A673 (cell line): Measurements from ENCODE around the gene TAF7L. TPM values are rescaled to one million over a fixed set of nuclear protein-coding genes. Genes with fewer than 3 reads are reported as not detected.

Source experiments
- BruUV-seq: library from RNA; stranded (reverse); fragments of 400-500 nt; replicated peaks from 2 replicates; lab custom pipeline; 2021; lab: Mats Ljungman, UMichigan
- CTCF ChIA-PET: fragments of 300-600 bp; sonication (Branson Sonifier 250); formaldehyde crosslinking; loops from one replicate; lab custom pipeline; 2022; ENCODE audit warnings: antibody characterized with exemption; lab: Charles Lee
- POLR2A ChIA-PET: fragments of 300-600 bp; sonication (Branson Sonifier 250); formaldehyde crosslinking; loops from one replicate; lab custom pipeline; 2022; ENCODE audit warnings: antibody characterized with exemption; ENCODE audit not compliant: low non-redundant PET; lab: Charles Lee
- DNase-seq: peaks from one replicate; pipeline ENCODE4 v3.0.0-alpha.2; 2015; ENCODE audit warnings: low spot score
- H3K27ac ChIP-seq: fragments of 200-600 bp; sonication (generic); 2 replicates; pipeline ENCODE4 v1.5.1; 2016; ENCODE audit warnings: mixed run types, low read depth, mild to moderate bottlenecking, mixed read lengths, antibody characterized with exemption, low read length; ENCODE audit not compliant: poor library complexity, severe bottlenecking
- H3K27me3 ChIP-seq: fragments of 200-600 bp; sonication (generic); replicated peaks from 2 replicates; pipeline ENCODE4 v1.6.1; 2017; ENCODE audit warnings: mixed run types, low read depth, mild to moderate bottlenecking, mixed read lengths, antibody characterized with exemption, low read length; ENCODE audit not compliant: insufficient read depth, poor library complexity
- H3K36me3 ChIP-seq: fragments of 200-600 bp; sonication (generic); 2 replicates; pipeline ENCODE4 v1.6.1; 2016; ENCODE audit warnings: mixed run types, mild to moderate bottlenecking, mixed read lengths, antibody characterized with exemption, low read length; ENCODE audit not compliant: insufficient read depth, poor library complexity, severe bottlenecking
- H3K4me1 ChIP-seq: fragments of 200-600 bp; sonication (generic); 2 replicates; pipeline ENCODE4 v1.6.1; 2017; ENCODE audit warnings: mixed run types, mild to moderate bottlenecking, mixed read lengths, antibody characterized with exemption, low read length; ENCODE audit not compliant: insufficient read depth, poor library complexity, severe bottlenecking
- H3K4me3 ChIP-seq: fragments of 200-600 bp; sonication (generic); 2 replicates; pipeline ENCODE4 v1.5.1; 2016; ENCODE audit warnings: low read depth, mixed run types, mild to moderate bottlenecking, mixed read lengths, low read length; ENCODE audit not compliant: poor library complexity, severe bottlenecking
- H3K9me3 ChIP-seq: fragments of 200-600 bp; sonication (generic); 2 replicates; pipeline ENCODE4 v1.6.1; 2016; ENCODE audit warnings: mixed run types, low read depth, mild to moderate bottlenecking, mixed read lengths, antibody characterized with exemption, low read length; ENCODE audit not compliant: poor library complexity, severe bottlenecking
- CTCF ChIP-seq: fragments of 300-800, 200-600 bp; sonication (generic); conservative IDR thresholded peaks from 2 replicates; pipeline ENCODE4 v1.5.1; 2017; ENCODE audit warnings: low read depth, mild to moderate bottlenecking, antibody characterized with exemption, low read length, moderate library complexity, mixed read lengths
- EZH2 ChIP-seq: fragments of 200-600 bp; sonication (generic); IDR thresholded peaks from 2 replicates; pipeline ENCODE4 v1.6.1; 2017; ENCODE audit warnings: borderline replicate concordance, low read depth, mild to moderate bottlenecking, mixed read lengths, antibody characterized with exemption, low read length; ENCODE audit not compliant: poor library complexity, severe bottlenecking
- intact Hi-C: fragments of 100-400 bp; cut with micrococcal nuclease; formaldehyde crosslinking; loops from one replicate; pipeline ENCODE4 v1.10.0; 2022; ENCODE audit not compliant: unreplicated experiment
- total RNA-seq: library from RNA; stranded (reverse); gene quantifications from 2 replicates; pipeline ENCODE4 v1.2.3, GENCODE V29; 2021

Gene TAF7L
- total RNA-seq, 1 experiment from 2014 or later: 0.88 TPM

DNA sequence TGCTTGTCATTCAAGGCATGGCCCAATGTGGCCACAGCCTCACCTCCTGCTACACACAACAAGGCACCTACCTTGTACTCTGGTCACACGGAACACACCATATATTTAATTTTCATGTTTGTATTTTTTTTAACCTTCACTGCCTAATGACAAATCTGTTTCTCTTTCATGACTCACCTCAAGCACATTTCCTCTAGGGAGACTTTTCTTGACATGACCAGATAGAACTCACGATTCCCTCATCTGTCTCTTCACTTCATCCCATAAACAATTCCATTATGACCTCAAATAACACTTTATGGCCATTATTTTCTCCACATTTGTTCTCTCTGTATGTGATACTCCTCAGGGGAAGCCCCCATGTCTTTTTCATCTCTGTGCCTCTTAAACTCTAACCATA, 60.5 kb downstream of the TAF7L start:
- intact Hi-C loops: no loop called here
- no peak for DNase-seq
- no peak overlapping the region for H3K4me3 ChIP-seq
- POLR2A ChIA-PET: no interaction called here
- BruUV-seq: no TSS peak
- CTCF ChIA-PET: no interaction called here
- no peaks in the 10 kb centered on the region for H3K9me3 ChIP-seq
- H3K36me3 ChIP-seq: no peaks in the 10 kb centered on the region
- TF ChIP-seq EZH2 (no peak), CTCF (no peak)
- H3K27me3 ChIP-seq: no peaks in the 10 kb centered on the region
- H3K27ac ChIP-seq: no peak overlapping the region
- no peaks in the 10 kb centered on the region for H3K4me1 ChIP-seq

DNA sequence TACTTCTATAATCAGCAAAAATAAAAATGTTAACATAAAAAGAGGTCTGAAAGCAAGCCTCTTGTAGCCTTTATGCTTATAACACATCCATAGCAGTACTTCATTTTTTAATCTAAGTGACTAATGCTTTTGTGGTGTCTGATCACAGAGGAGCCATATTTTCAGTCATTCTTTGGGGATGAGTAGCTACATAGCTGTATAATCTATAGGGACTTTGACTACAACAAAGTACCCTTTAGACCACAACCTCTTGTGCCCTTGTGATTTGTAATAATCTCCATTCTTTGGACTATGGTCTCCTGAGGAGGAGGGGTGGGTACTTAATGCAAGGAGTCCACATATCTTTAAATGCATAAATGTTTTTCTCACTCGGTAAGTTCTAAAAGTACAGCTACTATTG, 62.0 kb downstream of the TAF7L start:
- no peaks in the 10 kb centered on the region for H3K27me3 ChIP-seq
- ChIA-PET POLR2A (no interaction called here), CTCF (no interaction called here)
- H3K36me3 ChIP-seq: no peaks in the 10 kb centered on the region
- H3K4me3 ChIP-seq: no peak overlapping the region
- TF ChIP-seq EZH2: no peak
- no peak for TF ChIP-seq CTCF
- no peak for DNase-seq
- no peaks in the 10 kb centered on the region for H3K4me1 ChIP-seq
- intact Hi-C loops: no loop called here
- no peak overlapping the region for H3K27ac ChIP-seq
- H3K9me3 ChIP-seq: no peaks in the 10 kb centered on the region
- no TSS peak for BruUV-seq

GRCh38 chrX:101223226-101223625, 67.9 kb downstream of the TAF7L start:
- no TSS peak for BruUV-seq
- DNase-seq: no peak
- no peak overlapping the region for H3K4me3 ChIP-seq
- H3K36me3 ChIP-seq: no peaks in the 10 kb centered on the region
- ChIA-PET CTCF (no interaction called here), POLR2A (no interaction called here)
- H3K27ac ChIP-seq: no peak overlapping the region
- H3K4me1 ChIP-seq: no peaks in the 10 kb centered on the region
- H3K9me3 ChIP-seq: no peaks in the 10 kb centered on the region
- TF ChIP-seq EZH2 (no peak), CTCF (no peak)
- H3K27me3 ChIP-seq: no peaks in the 10 kb centered on the region
- intact Hi-C loops: no loop called here
